ENCODE results near the gene KMT2C.
"Not testable (repeated sequence)": the region's sequence is repeated elsewhere in the genome, so short reads cannot be mapped to it uniquely, and the experiment has no call there.

Gene KMT2C

GRCh38 chr7:152231089-152231488 is 204.7 kb downstream of the KMT2C start:
- TF ChIP-seq SPI1 (IDR thresholded peaks at IDR 0.05; ENCODE audit: low read depth, low read length) = no peak
- TF ChIP-seq POU2F2 (IDR thresholded peaks at IDR 0.05; ENCODE audit: low read depth, low read length) = no peak
- TF ChIP-seq TAF1 (IDR thresholded peaks at IDR 0.05; ENCODE audit: low read depth, low read length) = no peak
- TF ChIP-seq POLR2AphosphoS5 (IDR thresholded peaks at IDR 0.05; ENCODE audit: low read depth, low read length) = no peak
- TF ChIP-seq PAX5 (IDR thresholded peaks at IDR 0.05; ENCODE audit: insufficient read depth, low read length, severe bottlenecking) = no peak
- no peak for TF ChIP-seq POLR2A (IDR thresholded peaks at IDR 0.05; ENCODE audit: low read depth, low read length)
- FAIRE-seq (no peak), DNase-seq (ENCODE audit: insufficient read length, low spot score) (no peak)

GRCh38 chr7:152219556-152219955 is 216.2 kb downstream of the KMT2C start:
- FAIRE-seq; DNase-seq (ENCODE audit: insufficient read length, low spot score): not testable (repeated sequence)

- DNase-seq (ENCODE audit: insufficient read length, low spot score); FAIRE-seq: not testable (repeated sequence)
Measured at GRCh38 chr7:152208766-152209165, 227.0 kb downstream of the KMT2C start.

- not testable (repeated sequence) for DNase-seq (ENCODE audit: insufficient read length, low spot score)
Measured at GRCh38 chr7:152204417-152204816, 231.4 kb downstream of the KMT2C start.

GRCh38 chr7:152203095-152203494 is 232.7 kb downstream of the KMT2C start:
- no peak for FAIRE-seq
- DNase-seq (ENCODE audit: insufficient read length, low spot score) = no peak

More at GRCh38 chr7:152204417-152204816, 231.4 kb downstream of the KMT2C start:
- FAIRE-seq = not testable (repeated sequence)

GRCh38 chr7:152202056-152202455 is 233.7 kb downstream of the KMT2C start:
- no peak for DNase-seq (ENCODE audit: insufficient read length, low spot score)
- FAIRE-seq = no peak
- TF ChIP-seq TAF1 (IDR thresholded peaks at IDR 0.05; ENCODE audit: low read depth, low read length) (no peak), POU2F2 (IDR thresholded peaks at IDR 0.05; ENCODE audit: low read depth, low read length) (no peak), SPI1 (IDR thresholded peaks at IDR 0.05; ENCODE audit: low read depth, low read length) (no peak), POLR2AphosphoS5 (IDR thresholded peaks at IDR 0.05; ENCODE audit: low read depth, low read length) (no peak), PAX5 (IDR thresholded peaks at IDR 0.05; ENCODE audit: insufficient read depth, low read length, severe bottlenecking) (no peak), POLR2A (IDR thresholded peaks at IDR 0.05; ENCODE audit: low read depth, low read length) (no peak)

More at GRCh38 chr7:152203095-152203494, 232.7 kb downstream of the KMT2C start:
- TF ChIP-seq POU2F2 (IDR thresholded peaks at IDR 0.05; ENCODE audit: low read depth, low read length) = no peak
- TF ChIP-seq POLR2AphosphoS5 (IDR thresholded peaks at IDR 0.05; ENCODE audit: low read depth, low read length) = no peak
- TF ChIP-seq POLR2A (IDR thresholded peaks at IDR 0.05; ENCODE audit: low read depth, low read length) = no peak
- no peak for TF ChIP-seq PAX5 (IDR thresholded peaks at IDR 0.05; ENCODE audit: insufficient read depth, low read length, severe bottlenecking)
- no peak for TF ChIP-seq TAF1 (IDR thresholded peaks at IDR 0.05; ENCODE audit: low read depth, low read length)
- no peak for TF ChIP-seq SPI1 (IDR thresholded peaks at IDR 0.05; ENCODE audit: low read depth, low read length)

- FAIRE-seq (no peak), DNase-seq (ENCODE audit: insufficient read length, low spot score) (no peak)
- no peak for TF ChIP-seq SPI1 (IDR thresholded peaks at IDR 0.05; ENCODE audit: low read depth, low read length)
- TF ChIP-seq POLR2AphosphoS5 (IDR thresholded peaks at IDR 0.05; ENCODE audit: low read depth, low read length) = no peak
Measured at GRCh38 chr7:152200395-152200794, 235.4 kb downstream of the KMT2C start.

- TF ChIP-seq POLR2A (IDR thresholded peaks at IDR 0.05; ENCODE audit: low read depth, low read length) = no peak
- TF ChIP-seq POU2F2 (IDR thresholded peaks at IDR 0.05; ENCODE audit: low read depth, low read length) = no peak
- TF ChIP-seq TAF1 (IDR thresholded peaks at IDR 0.05; ENCODE audit: low read depth, low read length) = no peak
- TF ChIP-seq PAX5 (IDR thresholded peaks at IDR 0.05; ENCODE audit: insufficient read depth, low read length, severe bottlenecking) = no peak
- no peak for TF ChIP-seq SPI1 (IDR thresholded peaks at IDR 0.05; ENCODE audit: low read depth, low read length)
- TF ChIP-seq POLR2AphosphoS5 (IDR thresholded peaks at IDR 0.05; ENCODE audit: low read depth, low read length) = no peak
- no peak for DNase-seq (ENCODE audit: insufficient read length, low spot score)
- no peak for FAIRE-seq
Measured at GRCh38 chr7:152196391-152196790, 239.4 kb downstream of the KMT2C start.

GRCh38 chr7:152193880-152194279 is 241.9 kb downstream of the KMT2C start:
- FAIRE-seq (no peak), DNase-seq (ENCODE audit: insufficient read length, low spot score) (no peak)
- TF ChIP-seq SPI1 (IDR thresholded peaks at IDR 0.05; ENCODE audit: low read depth, low read length) (no peak), PAX5 (IDR thresholded peaks at IDR 0.05; ENCODE audit: insufficient read depth, low read length, severe bottlenecking) (no peak), POLR2A (IDR thresholded peaks at IDR 0.05; ENCODE audit: low read depth, low read length) (no peak), POU2F2 (IDR thresholded peaks at IDR 0.05; ENCODE audit: low read depth, low read length) (no peak), POLR2AphosphoS5 (IDR thresholded peaks at IDR 0.05; ENCODE audit: low read depth, low read length) (no peak), TAF1 (IDR thresholded peaks at IDR 0.05; ENCODE audit: low read depth, low read length) (no peak)

GRCh38 chr7:152189061-152189460 is 246.7 kb downstream of the KMT2C start:
- DNase-seq (ENCODE audit: insufficient read length, low spot score) (no peak), FAIRE-seq (no peak)
- TF ChIP-seq PAX5 (IDR thresholded peaks at IDR 0.05; ENCODE audit: insufficient read depth, low read length, severe bottlenecking) (no peak), SPI1 (IDR thresholded peaks at IDR 0.05; ENCODE audit: low read depth, low read length) (no peak), POLR2AphosphoS5 (IDR thresholded peaks at IDR 0.05; ENCODE audit: low read depth, low read length) (no peak), POLR2A (IDR thresholded peaks at IDR 0.05; ENCODE audit: low read depth, low read length) (no peak), POU2F2 (IDR thresholded peaks at IDR 0.05; ENCODE audit: low read depth, low read length) (no peak), TAF1 (IDR thresholded peaks at IDR 0.05; ENCODE audit: low read depth, low read length) (no peak)

GRCh38 chr7:152185558-152185957 is 250.2 kb downstream of the KMT2C start:
- no peak for TF ChIP-seq SPI1 (IDR thresholded peaks at IDR 0.05; ENCODE audit: low read depth, low read length)
- TF ChIP-seq PAX5 (IDR thresholded peaks at IDR 0.05; ENCODE audit: insufficient read depth, low read length, severe bottlenecking) = no peak
- no peak for TF ChIP-seq TAF1 (IDR thresholded peaks at IDR 0.05; ENCODE audit: low read depth, low read length)
- TF ChIP-seq POLR2A (IDR thresholded peaks at IDR 0.05; ENCODE audit: low read depth, low read length) = no peak
- TF ChIP-seq POLR2AphosphoS5 (IDR thresholded peaks at IDR 0.05; ENCODE audit: low read depth, low read length) = no peak
- no peak for TF ChIP-seq POU2F2 (IDR thresholded peaks at IDR 0.05; ENCODE audit: low read depth, low read length)
- no peak for DNase-seq (ENCODE audit: insufficient read length, low spot score)
- FAIRE-seq = no peak

Data from GM12891 (cell line).